GM21423 (cell line): Measurements from ENCODE around the gene RBM33.
A peak's percentile ranks its signal among the peaks of the same experiment; 100 is the strongest.

Experiments used
- ATAC-seq: cut with Tn5 transposase; IDR thresholded peaks from one replicate; pipeline ENCODE4 v1.9.1; 2021; ENCODE audit warnings: mild to moderate bottlenecking, moderate library complexity; ENCODE audit not compliant: unreplicated experiment

RBM33 gene

GRCh38 chr7:155741805-155742204 lies 97.3 kb downstream of the RBM33 start:
- no peak for ATAC-seq

GRCh38 chr7:155743177-155743576 lies 98.7 kb downstream of the RBM33 start:
- no peak for ATAC-seq

GRCh38 chr7:155744971-155745683 lies 100.7 kb downstream of the RBM33 start:
- ATAC-seq: no peak

- ATAC-seq: peak; percentile 7
These were observed 101.3 kb downstream of the RBM33 start for GRCh38 chr7:155745737-155746136.

- ATAC-seq: peak; percentile 53
These were observed 101.7 kb downstream of the RBM33 start for GRCh38 chr7:155746188-155746587.

- ATAC-seq: no peak
These were observed 102.7 kb downstream of the RBM33 start for GRCh38 chr7:155747209-155747608.

GRCh38 chr7:155749578-155749977 lies 105.1 kb downstream of the RBM33 start:
- ATAC-seq: no peak

- no peak for ATAC-seq
These were observed 106.0 kb downstream of the RBM33 start for GRCh38 chr7:155750255-155751125.

GRCh38 chr7:155751409-155751808 lies 106.9 kb downstream of the RBM33 start:
- ATAC-seq: no peak

GRCh38 chr7:155752756-155753445 lies 108.4 kb downstream of the RBM33 start:
- peak; percentile 49 for ATAC-seq

GRCh38 chr7:155753446-155753965 lies 109.0 kb downstream of the RBM33 start:
- ATAC-seq: no peak

- ATAC-seq: no peak
These were observed 109.7 kb downstream of the RBM33 start for GRCh38 chr7:155754165-155754564.

- no peak for ATAC-seq
These were observed 110.6 kb downstream of the RBM33 start for GRCh38 chr7:155755026-155755425.

- ATAC-seq: no peak
These were observed 111.9 kb downstream of the RBM33 start for GRCh38 chr7:155756322-155756721.

- ATAC-seq: no peak
These were observed 113.9 kb downstream of the RBM33 start for GRCh38 chr7:155758348-155758747.

GRCh38 chr7:155759740-155760430 lies 115.4 kb downstream of the RBM33 start:
- ATAC-seq: no peak

- no peak for ATAC-seq
These were observed 116.7 kb downstream of the RBM33 start for GRCh38 chr7:155761162-155761561.

- ATAC-seq: no peak
These were observed 117.6 kb downstream of the RBM33 start for GRCh38 chr7:155762036-155762435.

- no peak for ATAC-seq
These were observed 118.2 kb downstream of the RBM33 start for GRCh38 chr7:155762655-155763054.

GRCh38 chr7:155763122-155763521 lies 118.7 kb downstream of the RBM33 start:
- ATAC-seq: no peak
